OCI-M2 (cell line): ENCODE results near the gene PAWR.
"Not testable (repeated sequence)": the region's sequence is repeated elsewhere in the genome, so short reads cannot be mapped to it uniquely, and the experiment has no call there.

Experiments used
- DNase-seq: peaks from one replicate; lab custom pipeline; 2025; ENCODE audit not compliant: unreplicated experiment; lab: John Stamatoyannopoulos, UW

PAWR gene

DNA sequence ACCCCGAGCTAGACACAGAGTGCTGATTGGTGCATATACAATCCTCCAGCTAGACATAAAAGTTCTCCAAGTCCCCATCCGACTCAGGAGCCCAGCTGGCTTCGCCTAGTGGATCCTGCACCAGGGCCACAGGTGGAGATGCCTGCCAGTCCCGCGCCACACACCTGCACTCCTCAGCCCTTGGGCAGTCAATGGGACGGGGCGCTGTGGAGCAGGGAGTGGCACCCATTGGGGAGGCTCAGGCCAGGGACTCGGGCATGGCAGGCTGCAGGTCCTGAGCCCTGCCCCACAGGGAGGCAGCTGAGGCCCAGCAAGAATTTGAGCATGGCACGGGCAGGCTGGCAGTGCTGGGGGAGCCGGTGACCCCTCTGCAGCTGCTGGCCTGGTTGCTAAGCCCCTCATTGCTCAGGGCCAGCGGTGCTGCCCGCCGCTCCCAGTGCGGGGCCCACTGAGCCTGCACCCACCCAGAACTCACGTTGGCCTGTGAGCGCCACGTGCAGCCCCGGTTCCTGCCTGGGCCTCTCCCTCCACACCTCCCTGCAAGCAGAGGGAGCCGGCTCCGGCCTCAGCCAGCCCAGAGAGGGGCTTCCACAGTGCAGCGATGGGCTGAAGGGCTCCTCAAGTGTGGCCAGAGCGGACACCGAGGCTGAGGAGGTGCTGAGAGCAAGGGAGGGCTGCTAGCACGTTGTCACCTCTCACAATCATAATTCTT lies 136.7 kb downstream of the PAWR start:
- no peak for DNase-seq

DNA sequence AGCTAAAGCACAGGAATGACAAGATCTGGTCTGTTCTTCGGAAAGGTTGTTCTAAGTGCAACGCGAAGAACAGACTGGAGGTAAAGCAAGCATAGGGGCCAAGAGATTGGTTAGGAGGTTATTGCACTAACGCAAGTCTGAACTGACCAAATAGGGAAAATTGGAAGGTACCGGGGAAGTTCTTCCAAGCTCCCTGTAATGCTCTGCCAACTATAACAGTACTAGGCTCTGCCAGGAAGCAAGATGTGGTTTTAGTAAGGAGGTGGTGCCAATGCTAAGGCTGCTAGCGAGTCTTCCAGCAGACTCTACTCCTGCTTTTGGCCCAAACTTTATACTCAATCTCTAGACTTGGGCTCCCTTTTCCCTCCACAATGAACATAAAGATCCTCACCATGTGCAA lies 138.6 kb downstream of the PAWR start:
- no peak for DNase-seq

DNA sequence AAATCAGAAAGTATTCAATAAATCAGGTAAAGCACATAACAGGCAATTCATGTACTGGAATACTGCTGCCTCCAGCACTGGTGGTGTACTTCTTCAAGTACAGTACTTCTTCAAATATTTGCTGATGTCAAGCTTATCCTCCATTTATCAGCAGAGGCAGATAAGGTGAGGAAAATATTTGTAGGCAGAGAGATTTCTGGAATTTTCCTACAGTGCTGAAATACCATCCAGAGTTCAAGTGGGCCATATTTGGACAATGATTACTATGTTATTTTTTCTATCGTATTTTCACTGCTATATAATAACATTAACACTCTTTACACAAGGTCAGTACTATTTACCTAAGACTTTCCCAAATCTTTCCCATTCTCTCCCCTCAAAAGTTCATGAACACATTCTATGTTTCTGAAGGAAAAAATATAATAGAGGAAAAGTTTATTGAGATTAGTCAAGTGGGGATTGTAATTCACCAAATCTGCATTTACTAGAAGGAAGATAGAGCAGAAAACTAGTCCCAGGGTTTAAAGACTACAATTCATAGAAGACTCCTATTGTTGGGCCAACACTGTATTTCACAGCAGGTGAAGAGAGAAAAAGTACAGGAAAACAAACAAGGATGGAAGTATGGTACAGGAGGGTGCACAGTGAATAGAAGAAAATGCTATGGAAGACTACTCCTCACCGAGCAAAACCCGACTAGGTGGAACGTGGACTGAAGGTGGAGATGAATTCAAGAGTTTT lies 141.1 kb downstream of the PAWR start:
- no peak for DNase-seq

DNA sequence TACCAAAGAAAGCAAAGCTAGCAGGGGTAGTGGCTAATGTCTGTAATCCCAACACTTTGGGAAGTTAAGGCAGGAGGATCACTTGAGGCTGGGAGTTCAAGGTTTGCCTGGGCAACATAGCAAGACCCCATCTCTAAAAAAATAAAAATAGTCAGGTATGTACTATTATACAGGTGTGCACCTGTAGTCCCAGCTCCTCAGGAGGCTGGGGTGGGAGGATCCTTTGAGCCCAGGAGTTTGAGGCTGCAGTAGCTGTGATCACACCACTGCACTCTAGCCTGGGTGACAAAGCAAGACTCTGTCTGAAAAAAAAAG lies 142.2 kb downstream of the PAWR start:
- no peak for DNase-seq

DNA sequence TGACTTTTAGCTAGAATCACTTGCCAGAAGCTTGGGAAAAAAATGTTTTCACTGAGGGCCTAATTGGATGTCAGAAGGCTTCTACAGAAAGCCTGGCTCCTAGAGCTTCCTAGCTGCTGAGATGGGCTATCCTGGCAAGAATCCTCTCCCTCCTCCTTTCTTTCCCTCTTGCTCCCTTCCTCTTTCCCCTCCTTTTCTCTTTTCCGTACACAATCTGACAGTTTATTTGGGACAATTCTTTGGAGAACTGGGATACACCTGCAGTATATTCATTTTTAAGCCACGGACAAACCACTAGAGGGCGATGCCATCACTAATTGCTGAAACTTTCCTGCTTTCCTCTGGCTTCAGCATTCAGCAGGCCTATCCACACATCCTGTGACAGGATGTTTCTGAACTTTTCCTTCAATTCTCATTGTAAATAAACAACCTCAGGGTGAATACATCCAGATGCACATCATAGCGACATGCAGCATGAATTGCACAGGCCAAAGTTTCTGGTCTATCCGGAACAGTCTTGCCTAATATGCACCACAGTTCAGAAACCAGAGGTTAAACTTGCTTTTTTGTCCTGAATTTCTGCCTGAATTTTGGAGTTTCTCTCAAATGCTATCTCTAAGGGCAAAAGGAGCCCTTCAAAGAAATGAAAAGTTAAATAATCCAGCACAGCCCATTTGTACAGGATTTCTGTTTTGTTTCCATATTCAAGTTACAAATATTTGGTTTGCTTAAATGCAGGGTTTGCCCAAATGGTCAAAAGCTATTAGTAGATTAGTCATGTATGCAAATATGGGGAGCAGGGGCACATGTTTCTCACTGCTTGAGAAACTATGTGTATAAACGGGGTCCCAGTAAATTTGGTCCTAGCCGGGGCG lies 142.8 kb downstream of the PAWR start:
- DNase-seq = no peak

DNA sequence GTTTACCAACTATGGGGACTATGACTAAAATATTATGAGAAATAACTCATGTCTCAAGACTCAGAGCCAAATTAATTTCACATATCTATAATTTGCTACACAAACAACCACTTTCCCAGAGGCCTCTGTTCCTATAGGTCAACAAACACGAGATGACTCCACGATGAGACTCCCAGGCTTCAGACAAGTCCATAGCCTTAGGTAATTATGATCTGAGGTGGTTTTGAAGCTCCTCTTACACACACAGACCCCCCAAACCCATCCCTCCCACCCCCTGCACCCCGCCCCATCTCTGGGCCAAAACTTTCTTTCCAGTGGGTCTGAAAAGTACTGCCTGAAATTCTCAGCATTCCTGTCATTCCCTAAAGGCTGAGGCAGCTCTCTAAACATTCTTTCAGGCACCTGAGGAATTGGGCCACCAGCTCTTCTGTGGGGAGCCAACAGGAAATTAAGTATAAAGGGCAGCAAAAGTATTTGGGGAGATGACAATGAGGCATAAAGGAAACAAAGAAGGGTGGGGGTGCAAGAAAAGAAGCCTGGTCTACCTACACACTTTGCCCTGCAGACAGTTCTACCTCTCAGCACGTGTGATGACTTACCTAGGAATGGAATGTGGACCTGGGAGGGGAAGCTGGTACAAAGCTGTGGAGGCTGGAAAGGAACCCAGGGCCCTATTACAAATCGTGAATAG lies 143.6 kb downstream of the PAWR start:
- no peak for DNase-seq

DNA sequence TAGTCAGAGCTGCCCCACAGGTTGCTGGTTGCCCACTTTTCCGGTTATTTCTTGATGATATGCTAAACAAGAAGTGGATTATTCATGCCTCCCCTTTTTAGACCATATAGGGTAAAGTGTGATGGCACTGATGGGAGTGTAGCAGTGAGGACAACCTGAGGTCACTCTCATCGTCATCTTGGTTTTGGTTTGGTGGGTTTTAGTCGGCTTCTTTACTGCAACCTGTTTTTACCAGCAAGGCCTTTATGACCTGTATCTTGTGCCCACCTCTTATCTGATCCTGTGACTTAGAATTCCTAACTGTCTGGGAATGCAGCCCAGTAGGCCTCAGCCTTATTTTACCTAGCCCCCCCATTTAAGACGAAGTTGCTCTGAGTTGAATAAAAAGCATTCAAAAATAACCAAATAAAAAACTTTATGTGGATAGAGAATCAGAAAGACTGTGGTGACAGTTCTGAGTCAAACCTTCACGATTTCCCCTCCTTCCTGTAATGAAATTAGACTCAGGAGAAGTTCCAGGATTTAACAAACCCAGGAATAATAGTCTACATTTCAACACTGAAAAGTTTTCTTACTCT lies 144.2 kb downstream of the PAWR start:
- DNase-seq = no peak

DNA sequence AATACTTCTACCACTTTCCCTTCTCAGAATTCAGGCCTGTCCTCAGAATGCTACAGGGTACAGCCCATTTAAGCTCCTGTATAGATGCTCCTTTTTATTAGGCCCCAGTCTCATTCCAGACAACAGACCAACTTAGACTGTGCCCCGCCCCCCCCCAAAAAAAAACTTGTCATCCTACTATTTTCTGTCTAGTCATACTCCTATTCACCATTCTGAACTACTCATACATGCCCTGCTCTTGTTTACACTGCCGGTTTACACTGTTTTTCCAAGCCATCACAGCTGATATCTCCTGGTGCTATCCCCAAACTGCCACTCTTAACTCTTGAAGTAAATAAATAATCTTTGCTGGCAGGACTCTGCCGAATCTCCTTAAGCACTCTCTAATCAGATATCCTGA lies 146.3 kb downstream of the PAWR start:
- DNase-seq = not testable (repeated sequence)

DNA sequence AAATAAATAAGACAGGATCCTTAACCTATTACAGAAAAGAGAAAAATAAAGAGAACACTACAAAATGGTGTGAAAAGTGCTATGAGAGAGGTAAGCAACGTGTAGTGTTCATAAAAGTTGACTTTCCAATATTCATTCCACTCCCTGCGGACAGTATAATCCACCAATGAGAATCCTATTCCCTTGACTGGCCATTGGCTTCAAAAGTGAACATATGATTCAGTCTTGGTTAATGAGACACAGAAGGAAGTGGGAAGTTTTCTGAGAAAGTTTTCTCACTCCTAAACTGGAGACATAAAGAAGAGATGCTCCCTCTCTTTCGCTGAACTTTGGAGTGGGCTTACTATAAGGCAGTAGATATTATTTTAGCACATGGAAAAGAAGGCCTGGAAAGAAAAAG lies 153.1 kb downstream of the PAWR start:
- no peak for DNase-seq

DNA sequence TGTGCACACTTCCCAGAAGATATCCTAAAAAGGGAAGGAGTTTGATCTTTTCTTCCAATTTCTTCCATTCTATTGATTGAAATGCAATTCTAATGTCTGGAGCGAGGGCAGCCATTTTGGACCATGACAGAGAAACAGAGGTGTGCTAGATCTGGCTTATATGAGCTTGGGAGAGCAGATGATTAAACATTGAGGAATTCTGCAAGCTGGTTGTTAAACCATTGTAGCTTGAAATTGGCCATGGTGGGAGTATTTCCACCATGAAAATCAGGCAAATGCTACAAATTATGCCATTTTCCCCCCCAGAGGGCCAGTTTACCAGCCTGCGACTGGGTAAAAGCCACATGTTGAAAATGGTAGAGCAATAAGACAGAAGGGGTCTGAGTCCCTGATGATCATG lies 155.0 kb downstream of the PAWR start:
- no peak for DNase-seq
